Heart right ventricle (tissue), 16 donors: ENCODE measurements around the gene KCTD8. TPM values are rescaled to one million over a fixed set of nuclear protein-coding genes. Genes with fewer than 3 reads are reported as not detected.

Experiments
- ATAC-seq, 8 donors: fragments of 200-7000 bp; cut with Tn5 transposase; one replicate each; pipeline ENCODE4 v1.9.1; 2020; ENCODE audit warnings: mild to moderate bottlenecking in 8 of 8, moderate library complexity in 8 of 8, moderate number of reproducible peaks in 1 of 8
- DNase-seq, 2 donors: peaks; one replicate each; pipeline ENCODE4 v3.0.0-alpha.2; 2020
- H3K27ac ChIP-seq, 10 donors: fragments of 200-600 bp; sonication (generic) in 2 of 10; one replicate each; pipeline versions ENCODE4 v1.5.0 to v1.8.0; 2020 to 2022; ENCODE audit warnings: mild to moderate bottlenecking in 3 of 10
- H3K27me3 ChIP-seq, 7 donors: fragments of 200-600 bp; one replicate each; pipeline ENCODE4 v1.8.0; 2021 to 2022; ENCODE audit warnings: mild to moderate bottlenecking in 2 of 7
- H3K36me3 ChIP-seq, 9 donors: fragments of 200-600 bp; sonication (generic) in 1 of 9; one replicate each; pipeline versions ENCODE4 v1.5.0 to v1.8.0; 2020 to 2022; ENCODE audit warnings: mild to moderate bottlenecking in 2 of 9
- H3K4me1 ChIP-seq, 9 donors: fragments of 200-600 bp; sonication (generic) in 1 of 9; one replicate each; pipeline versions ENCODE4 v1.5.0 to v1.8.0; 2020 to 2022; ENCODE audit warnings: mild to moderate bottlenecking in 4 of 9
- H3K4me3 ChIP-seq, 10 donors: fragments of 200-600 bp; sonication (generic) in 2 of 10; one replicate each; pipeline versions ENCODE4 v1.5.0 to v1.8.0; 2020 to 2022; ENCODE audit warnings: mild to moderate bottlenecking in 7 of 10, moderate library complexity in 2 of 10
- H3K9me3 ChIP-seq, 11 donors: fragments of 200-600 bp in 10 of 11; sonication (generic) in 2 of 11; one replicate each; pipeline versions ENCODE4 v1.5.0 to v1.8.0; 2013 to 2022; ENCODE audit warnings: mild to moderate bottlenecking in 2 of 11, control low read depth in 1 of 11, moderate library complexity in 1 of 11
- CTCF ChIP-seq, 9 donors: fragments of 200-600 bp; sonication (generic) in 2 of 9; IDR thresholded peaks; one replicate each; pipeline versions ENCODE4 v1.5.0 to v1.8.0; 2021 to 2022; ENCODE audit warnings: antibody characterized with exemption in 9 of 9, mild to moderate bottlenecking in 5 of 9, moderate library complexity in 1 of 9
- WGBS, 2 donors: extraction: QIAGEN DNeasy Blood & Tissue Kit; methylation state at CpG; one replicate each; pipeline ENCODE4 v1.1.7; 2013; ENCODE audit warnings: inconsistent platforms in 1 of 2; 5-methylcytosine and 5-hydroxymethylcytosine counted together
- intact Hi-C, 10 donors: fragments of 100-400 bp; cut with DNase I; formaldehyde crosslinking; loops; one replicate each; pipeline versions ENCODE4 v1.11.1 to v1.14.2; 2022
- polyA plus RNA-seq, 2 donors: library from polyadenylated mRNA; stranded (reverse); fragments of 200-250 nt; gene quantifications; one replicate each; pipeline ENCODE4 v1.2.3, GENCODE V29; 2013
- total RNA-seq, 10 donors: library from RNA; stranded (reverse); fragmentation: NEBNext Ultra II Directional in 3 of 10; extraction: Animal tissue kit (Norgen Biotek cat#: 25700) in 3 of 10; gene quantifications; one replicate each; pipeline versions ENCODE4 v1.2.1 to v1.2.4, GENCODE V29; 2021 to 2023
- donor health status: Arrhythmogenic right ventricular cardiomyopathy.
- donor health status: ischemic (EF 13 %, LVEDD 7.1; RV severe dilation, severe dysfunction).
- donor health status: healthy with polysubstance abuse.
- donor health status: DM: no; HTN: yes; CAD: no.
- donor health status: DM: no; HTN: no; CAD: no.
- donor health status: ischemic (EF 25% LVEDD 6.9; RV normal size, moderate dysfunction).
- donor health status: ischemic (EF 25% LVEDD 5.7; RV mildly dilated, moderate dysfunction).
- donor health status: healthy.
- donor health status: DM: yes; HTN: yes; CAD: no.
- donor health status: Ischemic cardiomyopathy.
- donor health status: ischemic (EF 35%, LVEDD 5.7; RV mildly dilated, moderate dysfunction).
- donor health status: nonischemic (EF 11% LVEDD 7.7; RV severe dilation, severe dysfunction).
- donor health status: DM: yes; HTN: yes; CAD: no.
- donor health status: PGD.
- donor health status: ischemic (EF 29% LVEDD 5.4; RV normal size, mild dysfunction).
- donor health status: nonischemic (EF 23%, LVEDD 6.1; RV moderate dilation, normal function).

KCTD8 gene
- total and polyA plus RNA-seq, 12 donors: 0.03 to 0.39 (median 0.16) TPM; not detected in 4

- DNase-seq (no peak), ATAC-seq (no peak)
- intact Hi-C loops: no loop called here
- Histone ChIP-seq H3K4me3 (no peak overlapping the region), H3K36me3 (no peaks in the 10 kb centered on the region), H3K9me3 (peaks cover 0 to 20% (median 5%) of the 10 kb centered on the region in 11 donors), H3K27ac (no peak overlapping the region), H3K4me1 (no peaks in the 10 kb centered on the region), H3K27me3 (no peaks in the 10 kb centered on the region)
- TF ChIP-seq CTCF (IDR thresholded peaks at IDR 0.05): no peak
- 36 to 37% methylated on average over 1 of the region's 1 CpG for WGBS, 2 donors
Observed at GRCh38 chr4:44147571-44148075, 301.0 kb downstream of the KCTD8 start.

GRCh38 chr4:44146516-44146915 is 302.1 kb downstream of the KCTD8 start:
- no peak for DNase-seq

GRCh38 chr4:44145868-44146267 is 302.7 kb downstream of the KCTD8 start:
- intact Hi-C loops: no loop called here
- Histone ChIP-seq H3K36me3 (no peaks in the 10 kb centered on the region), H3K4me1 (no peaks in the 10 kb centered on the region), H3K4me3 (no peak overlapping the region), H3K27me3 (no peaks in the 10 kb centered on the region), H3K27ac (no peak overlapping the region), H3K9me3 (peaks cover 0 to 20% (median 5%) of the 10 kb centered on the region in 11 donors)
- no peak for ATAC-seq
- no peak for DNase-seq
- TF ChIP-seq CTCF (IDR thresholded peaks at IDR 0.05): no peak

More at GRCh38 chr4:44146516-44146915, 302.1 kb downstream of the KCTD8 start:
- Histone ChIP-seq H3K4me3 (no peak overlapping the region), H3K27ac (no peak overlapping the region), H3K27me3 (no peaks in the 10 kb centered on the region), H3K4me1 (no peaks in the 10 kb centered on the region), H3K9me3 (peaks cover 0 to 20% (median 5%) of the 10 kb centered on the region in 11 donors), H3K36me3 (no peaks in the 10 kb centered on the region)
- intact Hi-C loops: no loop called here
- ATAC-seq: no peak
- no peak for TF ChIP-seq CTCF (IDR thresholded peaks at IDR 0.05)
- 90 to 92% methylated on average over 1 of the region's 1 CpG for WGBS, 2 donors

- no peaks in the 10 kb centered on the region for H3K36me3 ChIP-seq
- H3K4me3 ChIP-seq: no peak overlapping the region
- H3K9me3 ChIP-seq: peaks cover 0 to 19% (median 3%) of the 10 kb centered on the region in 11 donors
- no peak for DNase-seq
- whole genome bisulfite sequencing, 2 donors: 90 to 93% methylated on average over 1 of the region's 1 CpG
- no peak for TF ChIP-seq CTCF (IDR thresholded peaks at IDR 0.05)
- H3K27me3 ChIP-seq: no peaks in the 10 kb centered on the region
- no peak for ATAC-seq
- H3K4me1 ChIP-seq: no peaks in the 10 kb centered on the region
- intact Hi-C loops: no loop called here
- H3K27ac ChIP-seq: no peak overlapping the region
Observed at GRCh38 chr4:44132526-44132925, 316.1 kb downstream of the KCTD8 start.

Other genes starting within 250 kb of the KCTD8 start
- 1 to 10 TPM in 8 of 10 donors, under 1 TPM in 2; 0.53 to 2.1 (median 1.5) TPM for gene YIPF7, start 202.8 kb upstream of the KCTD8 start, total RNA-seq
- gene YIPF7, start 202.8 kb upstream of the KCTD8 start, polyA plus RNA-seq: 1 to 10 TPM in 1 of 2 donors, under 1 TPM in 1; 0.46 to 2.4 TPM
- 10 to 100 TPM; 18.5 to 29.6 (median 25.4) TPM for gene GUF1, start 229.6 kb upstream of the KCTD8 start, total RNA-seq
- gene GUF1, start 229.6 kb upstream of the KCTD8 start, polyA plus RNA-seq: 10 to 100 TPM in 1 of 2 donors, 1 to 10 TPM in 1; 10.0 to 13.9 TPM